ENCODE data around the gene OR9Q1. TPM values are rescaled to one million over a fixed set of nuclear protein-coding genes. Genes with fewer than 3 reads are reported as not detected.

Gene OR9Q1
- total and polyA plus RNA-seq, 2 of the 8 experiments (the other 6 are each of a cell fraction or from before 2014, with no cell fraction given) = not detected

DNA sequence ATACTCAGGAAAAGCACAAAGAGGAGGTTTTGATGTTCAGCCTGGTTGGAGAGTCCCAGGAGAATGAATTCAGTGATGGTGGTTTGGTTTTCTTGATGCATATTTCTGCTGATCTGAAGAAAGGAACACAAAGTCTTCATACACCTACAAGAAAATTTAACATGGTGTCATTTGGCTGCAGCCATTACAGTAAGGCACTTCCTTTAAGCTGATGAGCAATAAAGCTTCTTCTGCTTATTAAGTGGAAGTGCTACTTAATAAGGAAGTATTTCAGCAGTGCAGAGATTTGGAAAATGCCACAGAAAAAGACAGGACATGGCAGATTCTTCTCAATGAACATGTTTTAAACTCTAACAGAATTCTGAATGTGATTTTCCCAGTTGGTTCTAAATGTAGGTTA lies 180.4 kb downstream of the OR9Q1 start, which contains the start of gene OR1S2:
Gene OR1S2, minus strand, starts transcription at position 101 of the 400 bp plus-strand sequence. Its CDS starts 0 bp downstream, at position 101.
- no peak within 1 kb of the TSS for H2BK20ac ChIP-seq (ENCODE audit: low read length)
- H3K36me3 ChIP-seq (ENCODE audit: control insufficient read depth in 2 of 4, insufficient read depth in 4 of 4, low read length in 3 of 4) = no peaks in the 10 kb centered on the region
- H3K4me2 ChIP-seq (ENCODE audit: insufficient read depth in 1 of 2, low read depth in 2 of 2, low read length in 2 of 2) = no peak within 1 kb of the TSS
- no peak within 1 kb of the TSS for H2AFZ ChIP-seq (ENCODE audit: low read length)
- no peak within 1 kb of the TSS for H2BK15ac ChIP-seq (ENCODE audit: low read length)
- no peak within 1 kb of the TSS for H3K27ac ChIP-seq (ENCODE audit: low read depth, low read length)
- TF ChIP-seq FOSL1 (IDR thresholded peaks at IDR 0.05; ENCODE audit: insufficient read depth, low read depth, low read length) (no peak), CHD1 (IDR thresholded peaks at IDR 0.05; ENCODE audit: low read depth, low read length) (no peak), TAF1 (IDR thresholded peaks at IDR 0.05; ENCODE audit: low read depth, low read length) (no peak), SP4 (IDR thresholded peaks at IDR 0.05; ENCODE audit: low read length) (no peak)
- TF ChIP-seq, protein P1, sequence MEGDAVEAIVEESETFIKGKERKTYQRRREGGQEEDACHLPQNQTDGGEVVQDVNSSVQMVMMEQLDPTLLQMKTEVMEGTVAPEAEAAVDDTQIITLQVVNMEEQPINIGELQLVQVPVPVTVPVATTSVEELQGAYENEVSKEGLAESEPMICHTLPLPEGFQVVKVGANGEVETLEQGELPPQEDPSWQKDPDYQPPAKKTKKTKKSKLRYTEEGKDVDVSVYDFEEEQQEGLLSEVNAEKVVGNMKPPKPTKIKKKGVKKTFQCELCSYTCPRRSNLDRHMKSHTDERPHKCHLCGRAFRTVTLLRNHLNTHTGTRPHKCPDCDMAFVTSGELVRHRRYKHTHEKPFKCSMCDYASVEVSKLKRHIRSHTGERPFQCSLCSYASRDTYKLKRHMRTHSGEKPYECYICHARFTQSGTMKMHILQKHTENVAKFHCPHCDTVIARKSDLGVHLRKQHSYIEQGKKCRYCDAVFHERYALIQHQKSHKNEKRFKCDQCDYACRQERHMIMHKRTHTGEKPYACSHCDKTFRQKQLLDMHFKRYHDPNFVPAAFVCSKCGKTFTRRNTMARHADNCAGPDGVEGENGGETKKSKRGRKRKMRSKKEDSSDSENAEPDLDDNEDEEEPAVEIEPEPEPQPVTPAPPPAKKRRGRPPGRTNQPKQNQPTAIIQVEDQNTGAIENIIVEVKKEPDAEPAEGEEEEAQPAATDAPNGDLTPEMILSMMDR (IDR thresholded peaks at IDR 0.05; ENCODE audit: control extremely low read depth in 1 of 3, insufficient read depth in 1 of 3, low read depth in 1 of 3, low read length in 3 of 3) = no peak
- H3K27me3 ChIP-seq (replicated peaks in 1 of 4; ENCODE audit: control insufficient read depth in 3 of 4, extremely low read depth in 1 of 4, insufficient read depth in 3 of 4, low read length in 3 of 4) = no peaks in the 10 kb centered on the region
- H2AK5ac ChIP-seq (ENCODE audit: low read depth, low read length) = no peak within 1 kb of the TSS
- no peak within 1 kb of the TSS for H2BK5ac ChIP-seq (ENCODE audit: low read depth, low read length)
- no peak within 1 kb of the TSS for H4K8ac ChIP-seq (ENCODE audit: extremely low read depth, insufficient read depth, low read length)
- no peak within 1 kb of the TSS for H3K9ac ChIP-seq (replicated peaks in 1 of 4; ENCODE audit: extremely low read depth in 1 of 4, low read depth in 3 of 4, low read length in 3 of 4)
- H3K23me2 ChIP-seq (ENCODE audit: low read depth, low read length) = no peaks in the 10 kb centered on the region
- H4K5ac ChIP-seq (ENCODE audit: insufficient read length, low read depth, low read length) = no peak within 1 kb of the TSS
- H3K14ac ChIP-seq (ENCODE audit: insufficient read length) = no peak within 1 kb of the TSS
- POLR2A ChIA-PET (ENCODE audit: partially characterized antibody) = no interaction called here
- FAIRE-seq = no peak
- H2BK120ac ChIP-seq (replicated peaks; ENCODE audit: low read depth, low read length) = no peak within 1 kb of the TSS
- CTCF ChIA-PET (ENCODE audit: partially characterized antibody) = no interaction called here
- H3K56ac ChIP-seq (replicated peaks; ENCODE audit: insufficient read length, low read depth, low read length) = no peak within 1 kb of the TSS
- no peak for DNase-seq (ENCODE audit: low read depth in 1 of 2, low spot score in 2 of 2)
- no peaks in the 10 kb centered on the region for H3K79me1 ChIP-seq (ENCODE audit: low read depth, low read length)
- H3K18ac ChIP-seq (ENCODE audit: extremely low read depth, low read length) = no peak within 1 kb of the TSS
- no peak within 1 kb of the TSS for H3K4ac ChIP-seq (replicated peaks; ENCODE audit: insufficient read length, low read depth, low read length)
- no peaks in the 10 kb centered on the region for H3K79me2 ChIP-seq (ENCODE audit: control insufficient read depth in 1 of 2, insufficient read depth in 2 of 2, low read length in 2 of 2)
- H3K9me3 ChIP-seq (ENCODE audit: insufficient read depth in 2 of 2, low read depth in 1 of 2, low read length in 1 of 2) = peaks cover 4 to 23% of the 10 kb centered on the region in 2 experiments; a peak in 1 of 4 replicates
- H2BK12ac ChIP-seq (ENCODE audit: low read depth, low read length) = no peak within 1 kb of the TSS
- H4K20me1 ChIP-seq (replicated peaks in 1 of 2; ENCODE audit: control insufficient read depth in 1 of 2, insufficient read depth in 2 of 2, low read length in 2 of 2) = no peaks in the 10 kb centered on the region
- no peak within 1 kb of the TSS for H3K4me3 ChIP-seq (ENCODE audit: extremely low read depth in 1 of 4, insufficient read depth in 2 of 4, low read depth in 3 of 4, low read length in 4 of 4)
- no peaks in the 10 kb centered on the region for H3K4me1 ChIP-seq (replicated peaks in 1 of 4; ENCODE audit: control insufficient read depth in 3 of 4, insufficient read depth in 4 of 4, low read length in 3 of 4)
- H4K91ac ChIP-seq (replicated peaks; ENCODE audit: insufficient read length, low read length) = no peak within 1 kb of the TSS
- H3K23ac ChIP-seq (ENCODE audit: insufficient read length) = no peak within 1 kb of the TSS
